Stimulated activated CD8-positive, alpha-beta memory T cell treated with anti-CD3 and anti-CD28 coated beads, Interleukin-12 subunit alpha, Interleukin-12 subunit beta, amount 100 ng/mL, for 1 hour (primary cell): ENCODE measurements around the gene USP22.

ENCODE experiments used
- DNase-seq: peaks from one replicate; pipeline ENCODE4 v3.0.0-alpha.2; 2020; ENCODE audit warnings: low read depth

The USP22 gene

DNA sequence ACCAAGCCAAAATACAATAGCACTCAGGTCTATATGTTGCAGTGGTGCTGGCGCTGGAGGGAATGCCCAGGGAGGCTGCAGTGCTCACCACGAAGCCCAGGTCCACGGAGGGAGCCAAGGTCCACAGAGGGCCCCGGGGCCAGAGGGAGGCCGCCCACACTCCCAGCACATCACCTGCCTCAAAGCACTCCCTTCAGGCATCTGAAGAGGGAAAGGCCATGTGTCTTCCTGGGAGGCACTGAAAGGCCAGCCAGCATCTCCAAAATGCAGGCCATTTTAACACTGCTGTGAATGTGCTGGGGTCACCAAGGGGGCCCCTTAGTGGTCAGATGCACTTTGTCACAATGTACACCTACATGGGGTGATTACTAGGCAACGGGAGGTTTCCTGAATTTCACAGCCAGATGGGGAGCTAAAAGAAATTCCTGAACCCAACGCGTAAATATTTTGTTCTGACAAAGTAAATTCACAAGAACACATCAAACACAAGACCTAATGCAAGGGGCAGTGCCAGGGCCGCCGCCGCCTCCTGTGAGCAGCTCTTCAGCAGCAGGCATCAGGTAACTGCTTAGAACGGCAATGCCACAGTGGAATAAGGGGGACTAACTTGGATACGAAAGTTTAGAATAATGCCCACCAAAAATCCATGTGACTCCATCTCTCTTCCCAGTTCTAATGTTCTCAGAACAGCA is 42.8 kb downstream of the USP22 start:
- DNase-seq: no peak

DNA sequence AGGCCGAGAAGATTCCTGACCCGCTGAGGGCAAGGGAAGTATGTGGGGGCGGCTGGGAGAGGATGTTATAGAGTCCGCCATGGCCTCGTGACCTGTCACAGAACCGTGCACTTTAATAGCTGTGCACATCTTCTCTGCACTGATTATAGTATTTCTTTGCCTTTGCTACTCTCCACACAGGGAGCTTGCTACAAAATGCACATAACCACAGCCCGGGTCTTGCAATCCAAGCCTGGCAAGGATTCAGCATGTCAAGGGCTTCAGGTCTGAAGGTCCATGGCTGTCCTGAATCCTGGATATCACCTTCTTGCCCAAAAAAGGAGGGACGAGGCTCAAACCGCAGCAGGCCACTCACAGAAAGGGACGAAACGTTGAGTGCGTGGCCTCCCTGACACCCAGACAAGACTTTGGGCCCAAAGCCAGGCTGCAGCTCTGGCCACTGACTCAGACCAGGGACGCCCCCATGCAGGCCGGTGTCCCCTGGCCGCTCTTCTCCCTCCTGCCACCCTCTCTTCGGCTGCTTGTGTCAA is 43.7 kb downstream of the USP22 start:
- no peak for DNase-seq

- DNase-seq: no peak
Measured at GRCh38 chr17:20998571-20999043, 44.2 kb downstream of the USP22 start.

DNA sequence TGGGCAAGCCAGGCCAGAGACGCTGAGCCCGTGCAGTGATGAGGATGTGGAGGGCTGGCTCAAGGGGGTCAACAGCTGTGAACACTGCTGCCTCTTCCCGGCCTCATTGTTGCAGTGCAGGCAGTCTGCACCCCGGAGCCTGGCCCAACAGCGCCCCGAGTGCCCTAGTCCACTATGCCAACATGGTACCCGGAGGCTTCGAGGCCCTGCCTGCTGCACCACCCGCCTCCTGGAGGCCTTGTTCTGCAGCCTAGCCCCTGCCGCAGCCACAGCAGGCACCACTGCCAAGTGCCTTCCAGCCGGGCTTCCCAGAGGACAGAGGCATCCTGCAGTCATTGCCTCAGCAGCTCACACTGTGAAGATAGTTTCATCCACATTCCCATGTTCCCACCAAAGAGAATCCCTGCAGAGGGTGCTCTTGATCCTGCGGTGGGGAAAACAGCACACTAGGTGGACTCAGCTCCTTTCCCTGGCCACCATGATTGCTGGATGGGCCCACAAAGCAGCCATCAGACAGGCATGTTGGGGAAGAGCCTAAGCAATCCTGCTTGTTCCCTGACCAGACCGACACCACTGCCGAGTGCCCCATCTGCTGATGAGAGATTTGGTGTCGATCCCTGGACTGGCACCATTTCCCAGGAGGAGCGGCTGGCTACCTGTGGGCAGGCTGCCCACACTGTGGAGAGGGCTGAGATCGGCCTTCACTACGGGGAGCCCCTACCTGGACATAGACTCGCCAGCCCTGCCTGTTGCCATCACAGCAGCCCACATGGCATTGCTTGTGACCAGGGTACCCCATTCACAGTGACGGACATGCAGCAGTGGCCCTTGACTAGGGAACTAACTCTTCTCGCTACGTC is 44.9 kb downstream of the USP22 start:
- DNase-seq: no peak

GRCh38 chr17:20996724-20997615 is 45.8 kb downstream of the USP22 start:
- no peak for DNase-seq

DNA sequence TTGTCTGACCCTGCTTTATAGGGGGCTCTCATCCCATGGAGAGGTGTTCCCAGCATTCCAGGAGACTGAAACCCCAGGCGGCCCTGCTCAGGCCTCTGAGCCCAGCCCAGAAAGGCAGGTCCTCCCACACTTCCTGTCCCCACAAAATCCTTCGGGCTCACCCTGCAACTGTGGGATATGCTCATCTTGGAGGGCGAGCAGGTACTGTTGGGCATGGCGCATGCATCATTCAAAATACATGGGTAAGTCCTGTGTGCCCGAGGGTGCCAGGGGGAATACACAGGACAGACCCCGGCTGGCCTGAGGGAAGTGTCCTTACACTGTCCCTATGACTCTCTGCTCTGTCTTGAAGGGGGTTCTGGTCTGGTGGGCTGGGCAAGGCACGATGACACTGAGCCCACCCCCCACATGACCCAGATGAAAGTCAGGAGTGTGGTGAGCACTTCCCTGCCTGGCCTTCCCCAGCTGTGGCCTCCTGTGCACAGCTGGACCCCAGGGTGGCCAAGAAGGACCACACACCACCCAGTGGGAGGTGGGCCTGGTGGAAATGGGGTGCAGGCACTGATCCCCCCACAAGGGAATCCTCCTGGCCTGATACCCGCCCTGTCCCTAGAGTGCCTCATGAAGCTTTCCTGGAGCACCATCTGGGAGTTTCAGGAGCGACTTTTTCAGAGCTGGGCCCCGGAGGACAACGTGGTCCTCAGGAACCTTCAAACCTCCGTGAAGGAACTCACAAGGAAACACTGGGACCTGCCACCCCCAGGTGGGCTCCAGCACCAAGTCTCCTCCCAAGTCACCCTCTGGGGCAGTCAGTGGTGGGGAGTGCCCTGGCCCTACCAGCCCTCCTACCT is 46.7 kb downstream of the USP22 start:
- DNase-seq: no peak

- DNase-seq: no peak
Measured at GRCh38 chr17:20995164-20995872, 47.5 kb downstream of the USP22 start.

- no peak for DNase-seq
Measured at GRCh38 chr17:20994779-20995149, 48.0 kb downstream of the USP22 start.

DNA sequence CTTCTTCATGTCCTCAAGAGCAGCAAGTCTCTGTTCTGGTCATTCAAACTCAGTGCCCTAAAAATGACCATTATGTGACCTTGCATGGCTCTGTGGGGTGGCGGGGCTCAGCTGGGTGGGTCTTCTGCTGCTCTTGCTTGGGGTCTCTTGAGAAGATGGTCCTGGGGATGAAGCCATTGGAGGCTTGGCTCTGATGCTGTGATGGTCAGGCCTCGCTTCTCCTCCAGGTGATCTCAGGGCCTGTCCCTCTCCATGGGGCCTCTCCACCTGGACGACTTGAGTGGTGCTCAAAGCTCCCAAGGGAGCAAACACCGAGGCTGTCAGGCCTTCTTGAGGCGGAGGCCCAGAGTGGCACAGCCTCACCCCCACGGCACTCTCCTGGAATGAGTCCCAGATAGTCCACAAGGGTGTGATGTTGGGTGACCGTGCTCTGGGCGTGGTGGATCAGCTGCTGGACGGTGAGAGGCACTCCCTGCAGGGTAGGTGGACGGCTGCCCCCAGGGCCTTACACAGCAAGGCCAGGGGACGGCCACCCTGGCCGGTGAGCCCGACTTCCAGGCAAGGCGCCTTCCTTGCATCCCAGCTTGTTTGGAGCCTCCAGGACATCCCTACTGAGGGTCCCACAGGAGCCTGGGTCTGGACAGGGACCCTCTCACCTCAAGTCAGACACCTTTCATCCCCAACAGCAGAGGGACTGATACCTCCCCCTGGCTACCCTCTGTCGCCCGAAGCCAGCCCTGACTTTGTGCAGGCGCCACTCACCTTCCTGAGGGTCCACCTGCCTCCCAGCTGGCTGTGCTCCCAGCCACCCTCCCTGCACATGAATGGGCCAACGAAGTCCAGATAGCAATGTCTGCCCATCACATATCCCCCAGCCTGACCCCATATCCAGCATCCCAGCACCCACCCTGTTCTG is 48.7 kb downstream of the USP22 start:
- DNase-seq: no peak

- DNase-seq: peak; percentile 38
Measured at GRCh38 chr17:20992987-20993862, 49.6 kb downstream of the USP22 start.

- no peak for DNase-seq
Measured at GRCh38 chr17:20992416-20992815, 50.4 kb downstream of the USP22 start.

DNA sequence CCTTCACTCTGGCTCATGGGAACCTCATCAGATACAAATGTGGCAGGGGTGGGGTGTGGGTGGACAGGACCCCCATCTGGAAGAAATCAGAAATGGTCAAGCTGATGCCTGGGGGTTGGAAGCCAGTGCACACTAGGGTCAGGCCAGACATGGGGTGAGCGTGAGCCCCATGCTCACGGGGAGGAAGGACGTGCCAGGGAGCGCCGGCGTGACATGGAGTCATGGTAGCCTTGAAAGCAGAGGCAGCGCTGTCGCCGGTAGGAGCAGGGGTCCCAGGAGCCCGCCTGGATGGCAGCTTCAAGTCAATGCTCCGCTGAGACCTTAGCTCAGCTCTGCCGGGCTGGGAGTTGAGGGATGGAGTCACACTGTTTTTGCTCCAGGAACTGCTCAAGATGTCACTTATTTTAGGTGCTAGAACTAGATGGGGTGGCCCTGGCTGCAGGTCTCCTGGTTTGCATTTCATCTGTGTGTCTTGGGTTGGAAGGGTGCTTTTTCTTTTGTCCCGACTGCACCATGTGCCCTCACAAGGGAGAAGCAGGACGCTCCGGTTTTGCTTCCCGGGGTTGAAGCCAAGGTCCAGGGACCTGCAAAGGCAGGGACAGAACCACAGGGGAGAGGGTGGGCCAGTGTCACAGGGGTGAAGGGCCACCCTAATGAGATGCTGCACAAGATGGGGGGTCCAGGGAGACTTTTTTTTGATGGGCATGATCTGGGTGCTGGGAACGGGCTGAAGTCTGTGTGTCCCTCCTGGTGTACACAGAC is 51.4 kb downstream of the USP22 start:
- DNase-seq: no peak

DNA sequence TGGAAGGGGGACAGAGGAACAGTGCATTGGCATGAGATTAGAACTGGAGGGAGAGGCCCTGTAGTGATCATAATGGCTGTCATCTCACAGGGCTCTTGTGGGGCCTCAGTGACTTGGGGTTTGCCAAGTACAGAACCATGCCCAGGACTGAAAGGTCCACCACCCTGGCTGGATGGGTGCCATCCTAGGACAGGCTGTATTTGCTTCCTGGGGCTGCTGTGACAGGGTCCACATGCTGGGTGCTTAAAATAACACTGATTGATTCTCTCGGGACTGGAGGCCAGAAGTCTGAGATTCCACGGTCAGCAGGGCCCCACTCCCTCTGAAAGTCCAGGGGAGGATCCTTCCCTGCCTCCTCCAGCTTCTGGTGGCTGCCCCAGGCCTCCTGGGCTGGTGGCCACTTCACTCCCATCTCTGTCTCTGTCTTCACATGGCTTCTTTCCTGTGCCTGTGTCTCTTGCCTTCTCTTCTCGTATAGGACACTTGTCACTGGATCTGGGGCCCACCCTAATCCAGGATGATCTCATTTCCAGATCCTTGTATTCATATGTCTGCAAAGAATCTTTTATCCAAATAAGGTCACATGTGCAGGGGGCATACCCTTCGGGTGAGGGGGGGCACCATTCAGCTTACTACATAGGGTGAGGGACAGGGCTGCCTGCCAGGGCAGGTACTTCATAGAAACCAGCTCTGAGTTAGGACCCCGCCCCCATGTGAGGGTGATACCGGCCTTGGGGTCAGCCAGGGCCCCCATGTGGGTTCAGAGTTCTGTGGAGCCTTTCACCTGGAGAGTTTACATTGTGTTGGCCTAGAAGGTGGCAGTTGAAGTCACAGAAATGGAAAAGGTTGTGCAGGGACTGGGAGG is 52.6 kb downstream of the USP22 start:
- DNase-seq: no peak

- DNase-seq: no peak
Measured at GRCh38 chr17:20989481-20989880, 53.3 kb downstream of the USP22 start.

GRCh38 chr17:20988896-20989295 is 53.9 kb downstream of the USP22 start:
- no peak for DNase-seq

- DNase-seq: no peak
Measured at GRCh38 chr17:20988001-20988636, 54.7 kb downstream of the USP22 start.
